ENCODE measurements around the gene FXN. TPM values are rescaled to one million over a fixed set of nuclear protein-coding genes. Genes with fewer than 3 reads are reported as not detected.

FXN gene
- total RNA-seq, 2 experiments from 2014 or later = 12.2 to 12.9 TPM

DNA sequence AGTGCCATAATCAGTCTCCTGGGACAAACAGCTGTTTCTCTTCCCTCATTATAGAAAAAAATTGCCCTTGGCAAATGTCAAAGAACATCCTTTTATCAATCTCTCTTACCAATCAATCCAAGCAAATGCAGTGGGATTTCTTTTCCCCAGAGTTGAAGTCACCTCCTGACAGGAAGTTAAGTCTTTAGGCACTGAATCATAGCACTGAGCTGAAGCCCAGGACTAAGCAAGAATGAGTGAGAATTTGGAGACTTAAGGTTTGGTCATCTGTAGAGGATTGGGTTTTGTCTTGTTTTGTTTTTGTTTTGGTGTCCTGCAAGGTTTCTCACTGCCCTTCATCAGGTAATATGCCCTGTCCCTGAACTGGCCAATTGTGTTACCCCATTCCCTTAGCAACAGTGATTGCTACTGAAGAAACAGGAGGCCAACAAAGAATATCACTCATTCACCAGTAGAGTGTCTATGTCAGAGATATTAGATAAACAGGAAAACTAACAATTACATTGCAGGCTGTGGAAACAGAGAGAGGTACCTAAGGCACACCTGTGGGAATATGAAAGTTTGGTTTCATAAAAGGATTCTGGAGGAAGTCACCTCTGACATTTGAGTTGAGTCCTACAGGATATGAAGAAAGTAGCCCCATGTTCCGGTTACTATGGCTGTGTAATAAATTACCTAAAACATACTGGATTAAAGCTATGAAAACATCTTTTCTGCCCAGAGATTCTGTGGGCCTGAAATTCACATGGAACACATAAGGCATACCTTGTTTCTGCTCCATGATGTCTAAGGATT, 4.5 kb upstream of the FXN start:
- intact Hi-C loops (cut with DNase I, micrococcal nuclease) = loop anchor here in 1 of 2 experiments (10.0 kb wide), 1 partner anchor 1224 kb away; the partner anchor contains the start of gene SMC5
- H3K4me3 ChIP-seq (ENCODE audit: low read length) = no peak overlapping the region
- Mint-ChIP-seq H3K4me3 (no peak overlapping the region), H3K27me3 (no peaks in the 10 kb centered on the region), H3K36me3 (ENCODE audit: low read depth) (peaks cover 2% of the 10 kb centered on the region), H3K9me3 (peaks cover 5% of the 10 kb centered on the region), H3K4me1 (ENCODE audit: low read depth) (peaks cover 55% of the 10 kb centered on the region), H3K27ac (peak overlapping the region; percentile 48)
- no peaks in the 10 kb centered on the region for H3K36me3 ChIP-seq (ENCODE audit: insufficient read depth, low read length)
- DNase-seq (no peak), ATAC-seq (ENCODE audit: poor library complexity) (no peak)
- TF ChIP-seq, protein P1, sequence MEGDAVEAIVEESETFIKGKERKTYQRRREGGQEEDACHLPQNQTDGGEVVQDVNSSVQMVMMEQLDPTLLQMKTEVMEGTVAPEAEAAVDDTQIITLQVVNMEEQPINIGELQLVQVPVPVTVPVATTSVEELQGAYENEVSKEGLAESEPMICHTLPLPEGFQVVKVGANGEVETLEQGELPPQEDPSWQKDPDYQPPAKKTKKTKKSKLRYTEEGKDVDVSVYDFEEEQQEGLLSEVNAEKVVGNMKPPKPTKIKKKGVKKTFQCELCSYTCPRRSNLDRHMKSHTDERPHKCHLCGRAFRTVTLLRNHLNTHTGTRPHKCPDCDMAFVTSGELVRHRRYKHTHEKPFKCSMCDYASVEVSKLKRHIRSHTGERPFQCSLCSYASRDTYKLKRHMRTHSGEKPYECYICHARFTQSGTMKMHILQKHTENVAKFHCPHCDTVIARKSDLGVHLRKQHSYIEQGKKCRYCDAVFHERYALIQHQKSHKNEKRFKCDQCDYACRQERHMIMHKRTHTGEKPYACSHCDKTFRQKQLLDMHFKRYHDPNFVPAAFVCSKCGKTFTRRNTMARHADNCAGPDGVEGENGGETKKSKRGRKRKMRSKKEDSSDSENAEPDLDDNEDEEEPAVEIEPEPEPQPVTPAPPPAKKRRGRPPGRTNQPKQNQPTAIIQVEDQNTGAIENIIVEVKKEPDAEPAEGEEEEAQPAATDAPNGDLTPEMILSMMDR (IDR thresholded peaks at IDR 0.05) = no peak
- no peaks in the 10 kb centered on the region for H3K27me3 ChIP-seq (ENCODE audit: control insufficient read depth in 1 of 2, insufficient read depth in 2 of 2, low read length in 2 of 2)
- H3K9me3 ChIP-seq (ENCODE audit: control insufficient read depth in 1 of 2, insufficient read depth in 1 of 2, low read length in 2 of 2) = peaks cover 5 to 6% of the 10 kb centered on the region in 2 experiments
- CTCF ChIA-PET = no interaction called here
- POLR2A ChIA-PET = interaction anchor here (1.4 kb wide), 1 partner anchor 11 kb away, joined by 6 read pairs; no protein-coding TSS in a partner anchor
- no peak overlapping the region for H3K27ac ChIP-seq (ENCODE audit: low read depth in 1 of 2, low read length in 2 of 2)
- H3K4me1 ChIP-seq (ENCODE audit: insufficient read depth, low read length) = peaks cover 38% of the 10 kb centered on the region

DNA sequence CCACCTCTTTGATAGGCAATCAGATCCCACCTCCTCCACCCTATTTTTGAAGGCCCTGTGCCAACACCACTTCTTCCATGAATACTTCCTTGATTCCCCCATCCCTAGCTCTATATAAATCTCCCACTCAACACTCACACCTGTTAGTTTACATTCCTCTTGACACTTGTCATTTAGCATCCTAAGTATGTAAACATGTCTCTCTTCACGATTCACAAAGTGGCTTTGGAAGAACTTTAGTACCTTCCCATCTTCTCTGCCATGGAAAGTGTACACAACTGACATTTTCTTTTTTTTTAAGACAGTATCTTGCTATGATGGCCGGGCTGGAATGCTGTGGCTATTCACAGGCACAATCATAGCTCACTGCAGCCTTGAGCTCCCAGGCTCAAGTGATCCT, 1.5 kb upstream of the FXN start:
- peaks cover 2 to 5% of the 10 kb centered on the region in 2 experiments for H3K9me3 ChIP-seq (ENCODE audit: control insufficient read depth in 1 of 2, insufficient read depth in 1 of 2, low read length in 2 of 2)
- no peak overlapping the region for H3K27ac ChIP-seq (ENCODE audit: low read depth in 1 of 2, low read length in 2 of 2)
- H3K27me3 ChIP-seq (ENCODE audit: control insufficient read depth in 1 of 2, insufficient read depth in 2 of 2, low read length in 2 of 2) = no peaks in the 10 kb centered on the region
- intact Hi-C loops (cut with DNase I, micrococcal nuclease) = loop anchor here in 1 of 2 experiments (10.0 kb wide), 1 partner anchor 1221 kb away; the partner anchor contains the start of gene SMC5
- H3K36me3 ChIP-seq (ENCODE audit: insufficient read depth, low read length) = no peaks in the 10 kb centered on the region
- TF ChIP-seq, protein P1 (IDR thresholded peaks at IDR 0.05) = no peak
- H3K27ac Mint-ChIP-seq = peak overlapping the region; percentile 46
- peaks cover 5% of the 10 kb centered on the region for H3K9me3 Mint-ChIP-seq
- DNase-seq (no peak), ATAC-seq (ENCODE audit: poor library complexity) (no peak)
- no peaks in the 10 kb centered on the region for H3K27me3 Mint-ChIP-seq
- peak overlapping the region; percentile 79 for H3K4me3 Mint-ChIP-seq
- peaks cover 45% of the 10 kb centered on the region for H3K4me1 Mint-ChIP-seq (ENCODE audit: low read depth)
- POLR2A ChIA-PET = no interaction called here
- H3K4me1 ChIP-seq (ENCODE audit: insufficient read depth, low read length) = peaks cover 32% of the 10 kb centered on the region
- CTCF ChIA-PET = no interaction called here
- peaks cover 5% of the 10 kb centered on the region for H3K36me3 Mint-ChIP-seq (ENCODE audit: low read depth)
- H3K4me3 ChIP-seq (ENCODE audit: low read length) = no peak overlapping the region

GRCh38 chr9:69036309-69036708, 757 bp downstream of the FXN start:
- Histone ChIP-seq H3K4me1 (ENCODE audit: insufficient read depth, low read length) (peaks cover 21% of the 10 kb centered on the region), H3K4me3 (ENCODE audit: low read length) (peak overlapping the region; percentile 86), H3K9me3 (ENCODE audit: control insufficient read depth in 1 of 2, insufficient read depth in 1 of 2, low read length in 2 of 2) (peaks cover 0 to 5% of the 10 kb centered on the region in 2 experiments), H3K27ac (ENCODE audit: low read depth in 1 of 2, low read length in 2 of 2) (peak overlapping the region; percentile 35 to 58), H3K36me3 (ENCODE audit: insufficient read depth, low read length) (peaks cover 4% of the 10 kb centered on the region), H3K27me3 (ENCODE audit: control insufficient read depth in 1 of 2, insufficient read depth in 2 of 2, low read length in 2 of 2) (no peaks in the 10 kb centered on the region)
- peaks cover 19% of the 10 kb centered on the region for H3K36me3 Mint-ChIP-seq (ENCODE audit: low read depth)
- H3K4me3 Mint-ChIP-seq = peak overlapping the region; percentile 93
- H3K4me1 Mint-ChIP-seq (ENCODE audit: low read depth) = peaks cover 31% of the 10 kb centered on the region
- ATAC-seq (ENCODE audit: poor library complexity) = peak; percentile 22
- ChIA-PET CTCF (interaction anchor here (1.2 to 2.4 kb wide), 6 partner anchors 8 to 637 kb away, joined by 3 to 6 read pairs (median 4); no protein-coding TSS in a partner anchor), POLR2A (interaction anchor here (0.6 to 2.4 kb wide), 11 partner anchors 11 to 329 kb away, joined by 3 to 32 read pairs (median 4); a partner anchor contains a TSS)
- TF ChIP-seq, protein P1 (IDR thresholded peaks at IDR 0.05) = no peak
- no peaks in the 10 kb centered on the region for H3K27me3 Mint-ChIP-seq
- H3K9me3 Mint-ChIP-seq = no peaks in the 10 kb centered on the region
- intact Hi-C loops (cut with DNase I, micrococcal nuclease) = loop anchor here in 1 of 2 experiments (5.0 to 10.0 kb wide), 3 partner anchors 259 to 1218 kb away; partner anchors contain the start of gene SMC5
- peak overlapping the region; percentile 78 for H3K27ac Mint-ChIP-seq
- DNase-seq = peak in 6 of 14 experiments; percentile 2 to 62 (median 24)

Measured in CD4-positive, alpha-beta T cell (primary cell).